HG03064 (cell line): Measurements from ENCODE around the gene EIF4E3.

Source experiments
- ATAC-seq: cut with Tn5 transposase; IDR thresholded peaks from one replicate; pipeline ENCODE4 v1.9.1; 2021; ENCODE audit warnings: low read depth; ENCODE audit not compliant: unreplicated experiment

The EIF4E3 gene

GRCh38 chr3:71725271-71725991 lies at the start of gene EIF4E3:
EIF4E3 (minus strand) TSS chr3:71725402; CDS start chr3:71725367, 35 bp downstream.
- ATAC-seq, result no peak

GRCh38 chr3:71771884-71772283 lies 46.7 kb upstream of the EIF4E3 start:
- ATAC-seq, result no peak

GRCh38 chr3:71771126-71771525 lies 45.9 kb upstream of the EIF4E3 start:
- no peak for ATAC-seq

- no peak for ATAC-seq
Observed at GRCh38 chr3:71763426-71763825, 38.2 kb upstream of the EIF4E3 start.

GRCh38 chr3:71760140-71760539 lies 34.9 kb upstream of the EIF4E3 start:
- ATAC-seq, result no peak

- no peak for ATAC-seq
Observed at GRCh38 chr3:71759401-71759800, 34.2 kb upstream of the EIF4E3 start.

GRCh38 chr3:71758091-71758490 lies 32.9 kb upstream of the EIF4E3 start:
- ATAC-seq, result no peak

GRCh38 chr3:71754610-71755253 lies 29.5 kb upstream of the EIF4E3 start:
- ATAC-seq, result no peak

- ATAC-seq, result no peak
Observed at GRCh38 chr3:71753701-71754609, 28.8 kb upstream of the EIF4E3 start, which contains the start of gene GPR27. GPR27 (plus strand) TSS chr3:71753855; CDS start chr3:71754050, 195 bp downstream.

- ATAC-seq, result no peak
Observed at GRCh38 chr3:71752831-71753700, 27.9 kb upstream of the EIF4E3 start.

GRCh38 chr3:71751602-71752001 lies 26.4 kb upstream of the EIF4E3 start:
- ATAC-seq, result no peak

- no peak for ATAC-seq
Observed at GRCh38 chr3:71744738-71745137, 19.5 kb upstream of the EIF4E3 start.

GRCh38 chr3:71742621-71743020 lies 17.4 kb upstream of the EIF4E3 start:
- ATAC-seq, result no peak

GRCh38 chr3:71734881-71735280 lies 9.7 kb upstream of the EIF4E3 start:
- no peak for ATAC-seq

- ATAC-seq, result no peak
Observed at GRCh38 chr3:71733319-71733718, 8.1 kb upstream of the EIF4E3 start.

- ATAC-seq, result no peak
Observed at GRCh38 chr3:71732637-71733036, 7.4 kb upstream of the EIF4E3 start.

- no peak for ATAC-seq
Observed at GRCh38 chr3:71728632-71729342, 3.6 kb upstream of the EIF4E3 start.

GRCh38 chr3:71726146-71726545 lies 944 bp upstream of the EIF4E3 start:
- ATAC-seq, result no peak

GRCh38 chr3:71724584-71725270 lies 475 bp downstream of the EIF4E3 start:
- ATAC-seq, result no peak
